Stimulated activated CD8-positive, alpha-beta memory T cell treated with anti-CD3 and anti-CD28 coated beads, Interleukin-4, amount 100 ng/mL, for 24 hours (primary cell): Measurements from ENCODE around the gene ABCA7.
"Not testable (repeated sequence)": the region's sequence is repeated elsewhere in the genome, so short reads cannot be mapped to it uniquely, and the experiment has no call there.

Experiments used
- DNase-seq: peaks from one replicate; pipeline ENCODE4 v3.0.0-alpha.2; 2020; ENCODE audit warnings: low read depth

The ABCA7 gene

DNA sequence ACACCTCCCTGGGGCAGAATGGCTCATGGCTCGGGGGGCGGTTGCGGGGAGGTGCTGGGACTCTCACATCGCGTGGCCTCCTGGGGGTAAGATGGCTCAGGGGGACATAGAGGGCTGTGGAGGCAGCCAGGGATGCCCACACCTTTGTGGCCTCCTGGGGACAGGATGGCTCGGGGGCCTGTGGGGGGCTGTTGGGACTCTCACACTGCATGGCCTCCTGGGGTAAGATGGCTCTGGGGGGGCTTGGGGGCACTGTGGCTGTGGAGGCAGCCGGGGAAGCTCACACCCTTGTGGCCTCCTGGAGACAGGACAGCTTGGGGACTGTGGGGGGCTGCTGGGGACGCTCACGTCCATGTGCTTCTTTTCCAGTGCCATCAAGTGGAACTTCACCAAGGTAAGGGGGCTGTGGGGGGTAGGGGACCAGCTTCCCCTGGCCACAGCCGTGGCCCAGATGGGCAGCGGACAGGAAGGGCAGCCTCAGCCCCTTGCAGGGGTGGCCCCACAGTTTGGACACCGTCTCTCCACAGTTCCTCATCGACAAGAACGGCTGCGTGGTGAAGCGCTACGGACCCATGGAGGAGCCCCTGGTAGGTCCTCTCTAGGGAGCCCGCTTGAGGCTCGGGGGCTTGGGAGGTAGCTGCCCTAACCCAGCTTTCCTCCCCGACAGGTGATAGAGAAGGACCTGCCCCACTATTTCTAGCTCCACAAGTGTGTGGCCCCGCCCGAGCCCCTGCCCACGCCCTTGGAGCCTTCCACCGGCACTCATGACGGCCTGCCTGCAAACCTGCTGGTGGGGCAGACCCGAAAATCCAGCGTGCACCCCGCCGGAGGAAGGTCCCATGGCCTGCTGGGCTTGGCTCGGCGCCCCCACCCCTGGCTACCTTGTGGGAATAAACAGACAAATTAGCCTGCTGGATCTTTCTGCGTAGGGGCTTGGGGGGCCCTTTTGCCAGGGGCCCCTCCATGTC, 66.2 kb downstream of the ABCA7 start:
- DNase-seq, result no peak

DNA sequence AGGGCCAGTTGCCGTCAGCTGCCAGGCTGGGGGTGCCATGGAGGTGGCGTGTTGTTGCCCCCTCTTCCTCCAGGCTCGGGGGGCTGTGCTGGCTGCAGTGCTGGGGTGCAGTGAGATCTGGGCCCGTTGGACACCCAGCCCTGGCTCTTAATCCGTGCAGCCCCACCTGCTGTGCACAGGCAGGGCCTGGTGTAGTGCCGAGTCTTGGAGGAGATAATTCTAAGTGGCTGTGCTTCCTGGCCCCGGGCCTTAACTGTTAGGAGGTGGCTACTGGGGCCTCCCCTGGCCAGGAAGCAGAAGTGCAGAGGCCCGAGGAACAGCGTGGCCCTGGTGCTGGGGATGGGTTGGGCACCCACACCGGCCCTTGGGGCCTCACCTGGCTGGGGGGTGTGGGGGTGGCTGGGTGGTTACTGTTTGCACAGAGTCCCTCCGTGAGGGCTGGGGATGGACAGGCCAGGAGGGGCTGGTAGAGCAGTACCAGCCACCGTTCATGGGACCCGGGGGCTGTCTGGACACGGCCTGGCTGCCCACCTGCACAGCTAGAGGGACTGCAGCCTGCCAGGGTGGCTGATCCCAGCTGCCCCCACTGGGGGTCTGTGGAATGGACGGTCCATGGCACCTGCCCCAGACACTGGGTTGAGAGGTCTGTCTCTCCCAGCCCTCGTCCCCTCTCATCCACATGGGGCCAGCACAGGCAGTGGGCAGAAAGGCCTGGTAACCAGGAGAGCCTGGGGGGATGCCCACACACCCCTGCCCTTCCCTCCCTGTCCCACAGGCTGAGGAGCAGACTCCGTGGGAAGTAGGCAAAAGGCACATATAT, 67.1 kb downstream of the ABCA7 start:
- no peak for DNase-seq

DNA sequence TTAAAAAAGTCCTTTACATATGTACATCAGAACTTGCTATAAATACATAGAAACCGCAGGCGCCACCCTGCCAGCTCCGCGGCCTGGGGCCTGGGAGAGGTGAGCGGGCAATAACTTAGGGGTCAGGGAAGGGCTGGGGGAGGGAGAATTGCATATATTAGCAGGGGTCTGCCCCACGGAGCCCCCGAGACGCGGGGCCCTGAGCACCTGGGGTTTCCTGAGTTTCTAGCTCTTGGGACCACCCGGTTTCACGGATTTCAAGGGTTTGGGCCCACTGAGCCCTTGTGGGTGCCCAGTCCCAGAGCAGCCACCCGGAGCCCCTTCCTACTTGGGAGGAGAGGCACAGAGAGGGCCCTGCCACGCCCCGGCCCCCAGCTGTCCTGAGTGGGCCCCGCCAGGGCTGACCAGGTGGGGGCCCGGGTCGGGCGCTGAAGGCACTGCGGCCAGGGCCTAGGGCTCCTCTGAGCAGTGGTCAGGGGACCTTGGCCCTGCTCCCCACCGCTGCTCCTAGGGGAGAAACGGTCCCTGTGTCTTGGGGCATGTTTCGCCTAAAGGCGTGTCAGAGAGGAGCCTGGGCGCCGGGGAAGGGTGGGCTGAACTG, 67.9 kb downstream of the ABCA7 start:
- no peak for DNase-seq

DNA sequence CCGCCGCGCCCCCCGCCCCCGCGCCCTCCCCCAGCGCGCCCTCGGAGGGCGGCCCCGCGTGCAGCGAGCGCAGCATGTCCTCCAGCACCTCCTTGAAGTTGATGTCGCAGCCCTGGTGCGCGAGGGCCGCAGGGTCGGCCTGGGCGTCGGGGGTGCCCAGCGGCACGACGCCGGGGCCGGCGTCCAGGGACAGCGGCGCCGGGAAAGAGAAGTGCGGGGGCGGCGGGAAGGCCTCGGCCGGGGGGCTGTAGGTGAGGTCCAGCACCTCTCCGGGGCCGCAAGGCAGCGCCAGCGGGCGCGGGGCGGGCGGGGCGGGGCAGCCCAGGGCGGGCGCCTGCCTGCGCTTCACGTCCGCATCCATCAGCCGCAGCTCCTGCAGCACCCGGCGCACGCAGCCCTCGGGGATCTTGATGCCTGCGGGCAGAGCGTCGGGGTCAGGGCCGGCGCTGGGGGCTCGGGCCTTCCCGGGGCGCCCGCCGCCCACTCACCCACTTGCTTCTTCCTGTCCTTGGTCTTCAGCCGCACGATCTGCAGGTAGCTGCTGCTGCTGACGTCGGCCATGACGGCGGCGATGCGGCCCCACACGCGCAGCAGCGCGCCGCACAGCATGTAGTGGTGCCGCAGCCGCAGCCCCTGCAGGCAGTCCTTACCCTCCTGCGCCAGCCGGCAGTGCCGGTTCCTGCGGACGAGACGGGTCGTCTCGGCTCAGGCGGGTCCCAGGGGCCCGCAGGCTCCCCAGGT, 68.6 kb downstream of the ABCA7 start:
- DNase-seq, result no peak

- no peak for DNase-seq
Observed at GRCh38 chr19:1109032-1109551, 69.2 kb downstream of the ABCA7 start.

- no peak for DNase-seq
Observed at GRCh38 chr19:1109697-1110671, 70.1 kb downstream of the ABCA7 start.

DNA sequence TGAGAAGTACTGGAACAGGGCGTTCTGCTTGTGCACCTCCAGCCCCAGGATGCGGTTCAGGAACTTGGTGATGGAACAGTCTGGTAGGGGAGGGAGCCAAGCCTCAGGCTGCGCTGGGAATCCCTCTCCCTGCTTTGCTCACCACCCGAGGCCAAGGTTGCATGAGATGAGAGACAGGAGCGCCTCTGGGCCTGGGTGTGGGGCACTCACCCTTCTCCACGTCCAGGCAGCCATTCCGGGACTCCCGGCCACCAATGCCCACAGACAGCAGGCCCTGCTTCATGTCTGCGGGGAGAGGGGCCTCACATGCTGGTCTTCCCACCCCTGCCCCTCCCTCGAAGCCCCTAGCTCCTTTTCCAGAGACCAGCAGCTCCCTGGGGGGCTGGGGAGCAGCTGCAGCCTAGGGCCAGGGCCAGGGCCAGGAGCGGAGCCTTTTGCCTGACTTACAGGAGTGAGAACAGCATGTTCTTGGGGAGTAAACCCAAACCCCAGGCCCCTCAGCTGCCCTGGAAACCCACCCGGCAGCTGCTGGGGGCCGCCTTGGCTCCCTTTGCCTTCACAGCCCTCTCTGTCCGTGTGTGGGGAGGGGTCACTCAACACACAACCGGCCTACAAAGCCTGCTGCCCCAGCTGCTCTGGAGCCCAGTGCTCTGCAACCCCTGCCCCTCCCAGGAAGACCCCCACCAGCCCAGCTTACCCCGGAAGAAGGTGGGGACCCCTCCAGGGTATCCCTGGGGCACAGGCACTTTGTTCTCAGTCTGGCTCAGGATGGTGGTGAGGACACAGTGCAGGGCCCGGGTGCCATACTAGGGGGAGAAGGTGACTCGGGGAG, 71.1 kb downstream of the ABCA7 start:
- DNase-seq, result no peak

GRCh38 chr19:1111641-1112267, 71.8 kb downstream of the ABCA7 start:
- no peak for DNase-seq

DNA sequence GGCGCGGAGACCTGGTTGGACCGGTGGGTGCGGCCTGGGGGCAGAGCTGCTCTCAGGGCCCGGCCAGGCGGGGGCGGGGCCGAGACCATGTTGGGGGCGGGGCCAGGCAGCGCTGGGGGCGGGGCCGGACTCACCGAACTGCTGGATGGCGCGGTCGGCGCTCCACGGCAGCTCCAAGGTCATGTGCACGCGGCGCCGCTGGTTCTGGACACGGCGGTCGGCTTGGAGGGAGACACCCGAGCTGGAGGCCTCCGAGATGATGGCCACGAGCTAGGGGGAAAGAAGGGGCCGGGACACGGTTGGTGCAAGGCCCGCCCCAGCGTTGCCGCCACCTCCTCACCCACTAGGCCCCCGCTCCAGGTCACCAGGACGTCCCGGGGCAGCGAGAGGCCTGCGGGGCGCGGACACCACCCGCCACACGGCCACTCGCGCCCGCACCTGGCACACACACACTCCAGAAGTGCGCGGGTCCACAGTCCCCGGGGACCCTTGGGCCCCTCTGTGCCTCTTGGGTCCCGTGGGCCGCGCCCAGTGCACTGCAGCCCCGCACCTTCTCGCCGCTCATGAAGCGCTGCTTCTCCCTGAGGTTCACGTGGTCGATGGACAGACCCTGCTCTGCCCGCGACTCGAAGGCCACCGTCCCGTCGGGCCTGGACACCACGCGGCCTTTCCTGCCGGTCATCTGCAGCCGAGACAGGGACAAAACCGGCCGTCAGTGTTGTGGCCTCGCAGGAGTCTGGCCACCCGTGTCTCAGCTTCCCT, 72.5 kb downstream of the ABCA7 start:
- no peak for DNase-seq

DNA sequence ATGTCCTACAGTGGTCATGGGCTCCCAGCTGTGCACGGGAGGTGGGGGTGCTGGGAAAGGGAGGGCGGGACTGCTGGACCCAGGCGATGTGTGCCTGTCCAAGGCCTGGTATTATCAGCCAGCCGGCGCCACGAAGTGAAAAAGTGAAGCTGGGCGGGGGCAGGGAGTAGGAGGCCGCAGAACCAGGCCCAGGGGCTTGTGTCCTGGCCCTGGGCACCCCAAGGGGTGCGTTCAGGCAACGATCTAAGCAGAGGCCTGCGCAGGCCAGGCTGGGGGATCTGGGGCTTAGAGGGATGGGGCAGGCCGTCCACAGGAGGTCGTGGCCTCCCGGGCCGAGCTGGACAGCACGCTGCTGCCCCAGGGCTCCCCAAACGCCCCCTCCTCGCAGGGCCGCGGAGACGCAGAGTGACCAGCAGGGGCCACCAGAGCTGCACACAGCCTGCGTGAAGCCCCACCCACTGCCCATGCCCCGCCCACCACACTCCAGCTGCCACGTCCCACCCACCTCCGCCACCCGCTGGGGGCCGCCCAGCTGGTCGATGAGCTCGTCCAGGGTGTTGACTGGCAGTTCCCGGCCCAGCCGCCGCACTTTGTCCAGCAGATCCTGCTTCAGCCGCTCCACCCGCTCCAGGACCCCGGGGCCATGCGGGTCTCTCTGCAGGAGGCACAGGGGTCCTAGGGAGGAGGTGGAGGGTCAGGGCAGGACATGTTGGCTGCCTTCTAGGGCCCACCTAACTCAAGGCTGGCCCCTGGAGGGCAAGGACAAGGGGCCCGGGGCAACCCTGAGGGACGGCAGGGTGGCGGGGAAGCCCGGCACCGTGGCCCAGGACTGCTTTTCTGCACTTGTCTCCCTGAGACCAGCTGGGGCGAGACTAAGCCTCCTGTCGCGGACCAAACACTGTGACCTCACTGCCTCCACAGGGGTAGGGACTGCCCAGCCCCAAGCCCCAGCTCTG, 73.4 kb downstream of the ABCA7 start:
- peak; percentile 86 for DNase-seq

GRCh38 chr19:1113986-1114483, 74.1 kb downstream of the ABCA7 start:
- DNase-seq, result no peak

GRCh38 chr19:1114728-1115127, 74.8 kb downstream of the ABCA7 start:
- not testable (repeated sequence) for DNase-seq
